GM23338 (cell line): ENCODE results near the gene TBC1D2B. TPM values are rescaled to one million over a fixed set of nuclear protein-coding genes. Genes with fewer than 3 reads are reported as not detected.

Experiments
- ATAC-seq: fragments of 200-7000 bp; cut with Tn5 transposase; 3 replicates; pipeline ENCODE4 v1.9.1; 2020
- DNase-seq: peaks from one replicate; pipeline ENCODE4 v3.0.0-alpha.2; 2015; ENCODE audit warnings: low spot score
- H2AFZ ChIP-seq: fragments of 200-600 bp; sonication (generic); 2 replicates; pipeline ENCODE4 v1.8.0; 2016; ENCODE audit warnings: antibody characterized with exemption, mild to moderate bottlenecking, moderate library complexity
- H3F3A ChIP-seq: fragments of 200-600 bp; sonication (generic); replicated peaks from 2 replicates; pipeline ENCODE4 v1.8.0; 2017; ENCODE audit warnings: antibody characterized with exemption, mixed run types, low read depth
- H3K27ac ChIP-seq: fragments of 200-600 bp; sonication (generic); 2 replicates; pipeline ENCODE4 v1.6.1; 2016; ENCODE audit warnings: low read depth
- H3K27me3 ChIP-seq: fragments of 200-600 bp; sonication (generic); 2 replicates; pipeline ENCODE4 v1.8.0; 2016; ENCODE audit warnings: mild to moderate bottlenecking, mixed run types, moderate library complexity; ENCODE audit not compliant: insufficient read depth
- H3K36me3 ChIP-seq: fragments of 200-600 bp; sonication (generic); 2 replicates; pipeline ENCODE4 v1.8.0; 2016; ENCODE audit warnings: mild to moderate bottlenecking; ENCODE audit not compliant: insufficient read depth
- H3K4me1 ChIP-seq: fragments of 200-600 bp; sonication (generic); 2 replicates; pipeline ENCODE4 v1.8.0; 2016; ENCODE audit warnings: mild to moderate bottlenecking, moderate library complexity; ENCODE audit not compliant: insufficient read depth
- H3K4me2 ChIP-seq: fragments of 200-600 bp; sonication (generic); 2 replicates; pipeline ENCODE4 v1.7.1; 2017; ENCODE audit warnings: mixed run types
- H3K4me3 ChIP-seq: fragments of 200-600 bp; sonication (generic); 2 replicates; pipeline ENCODE4 v1.6.1; 2016; ENCODE audit warnings: mixed run types
- H3K79me2 ChIP-seq: fragments of 200-600 bp; sonication (generic); replicated peaks from 2 replicates; pipeline ENCODE4 v1.8.0; 2017; ENCODE audit warnings: mild to moderate bottlenecking; ENCODE audit not compliant: insufficient read depth
- H3K9me2 ChIP-seq: fragments of 200-600 bp; sonication (generic); 2 replicates; pipeline ENCODE4 v1.8.0; 2017; ENCODE audit not compliant: insufficient read depth
- H4K20me1 ChIP-seq: fragments of 200-600 bp; sonication (generic); replicated peaks from 2 replicates; pipeline ENCODE4 v1.8.0; 2017; ENCODE audit warnings: mild to moderate bottlenecking; ENCODE audit not compliant: insufficient read depth
- H3K27ac Mint-ChIP-seq: 2 replicates; pipeline ENCODE4 v1.8.0; 2020; ENCODE audit warnings: inconsistent platforms, mild to moderate bottlenecking, moderate library complexity, mixed read lengths
- H3K27me3 Mint-ChIP-seq: 3 replicates; pipeline ENCODE4 v1.8.0; 2022; ENCODE audit warnings: low read depth, mild to moderate bottlenecking, moderate library complexity, mixed read lengths, inconsistent platforms; ENCODE audit not compliant: insufficient read depth, poor library complexity
- H3K36me3 Mint-ChIP-seq: 3 replicates; pipeline ENCODE4 v1.8.0; 2021; ENCODE audit warnings: low read depth, mild to moderate bottlenecking, inconsistent platforms, moderate library complexity, mixed read lengths
- H3K4me1 Mint-ChIP-seq: 3 replicates; pipeline ENCODE4 v1.8.0; 2020; ENCODE audit warnings: mild to moderate bottlenecking, inconsistent platforms, mixed read lengths
- H3K4me3 Mint-ChIP-seq: 3 replicates; pipeline ENCODE4 v1.8.0; 2021; ENCODE audit warnings: moderate library complexity, mild to moderate bottlenecking, inconsistent platforms, mixed read lengths
- H3K9me3 Mint-ChIP-seq: 3 replicates; pipeline ENCODE4 v1.8.0; 2020; ENCODE audit warnings: moderate library complexity, mild to moderate bottlenecking, inconsistent platforms, mixed read lengths
- CREB1 ChIP-seq: fragments of 250-450 bp; sonication (Bioruptor Pico); IDR thresholded peaks from 2 replicates; pipeline ENCODE4 v1.5.0; 2020; ENCODE audit warnings: low read depth, mild to moderate bottlenecking, moderate library complexity
- EZH2 ChIP-seq: fragments of 200-600 bp; sonication (generic); IDR thresholded peaks from one replicate; pipeline ENCODE4 v1.8.0; 2017; ENCODE audit warnings: antibody characterized with exemption, mild to moderate bottlenecking, low read depth; ENCODE audit not compliant: unreplicated experiment
- EZH2phosphoT487 ChIP-seq: fragments of 200-600 bp; sonication (generic); IDR thresholded peaks from one replicate; pipeline ENCODE4 v1.8.1; 2018; ENCODE audit warnings: antibody characterized with exemption; ENCODE audit not compliant: unreplicated experiment
- JUNB ChIP-seq: IDR thresholded peaks from one replicate; pipeline ENCODE4 v1.6.1; 2016; ENCODE audit warnings: antibody characterized with exemption; ENCODE audit not compliant: unreplicated experiment
- NANOG ChIP-seq: IDR thresholded peaks from 2 replicates; pipeline ENCODE4 v1.6.1; 2016; ENCODE audit warnings: antibody characterized with exemption, borderline replicate concordance
- POLR2AphosphoS5 ChIP-seq: IDR thresholded peaks from 2 replicates; pipeline ENCODE4 v1.6.1; 2016; ENCODE audit warnings: antibody characterized with exemption, low read depth
- REST ChIP-seq: IDR thresholded peaks from one replicate; pipeline ENCODE4 v1.6.1; 2018; ENCODE audit warnings: antibody characterized with exemption; ENCODE audit not compliant: unreplicated experiment
- STAT1 ChIP-seq: IDR thresholded peaks from one replicate; pipeline ENCODE4 v1.6.1; 2016; ENCODE audit warnings: antibody characterized with exemption; ENCODE audit not compliant: unreplicated experiment
- ZNF114 ChIP-seq: fragments of 250-450 bp; sonication (Bioruptor Pico); IDR thresholded peaks from 2 replicates; pipeline ENCODE4 v1.5.0; 2020; ENCODE audit warnings: mild to moderate bottlenecking, moderate library complexity
- polyA plus RNA-seq: library from polyadenylated mRNA; unstranded; fragments of >200 nt; fragmentation: Nextera tagmentation; extraction: Ambion mirVana; gene quantifications from 2 replicates; pipeline ENCODE4 v1.2.1, GENCODE V29; 2016
- total RNA-seq: library from RNA; depleted of rRNA; stranded (reverse); fragments of >200 nt; shearing (Covaris generic); gene quantifications from 2 replicates; pipeline ENCODE4 v1.2.3, GENCODE V29; 2014
- TF ChIP-seq, protein P1 (sequence below), 2 experiments: fragments of 200-600 bp in 1 of 2; sonication (generic) in 1 of 2; conservative IDR thresholded peaks; 2 replicates each; pipeline versions ENCODE4 v1.5.1 to v1.6.1; 2016 to 2017; ENCODE audit warnings: antibody characterized with exemption in 2 of 2, low read depth in 2 of 2, mild to moderate bottlenecking in 2 of 2, moderate library complexity in 1 of 2
- TF ChIP-seq, protein P2 (sequence below): fragments of 250-450 bp; sonication (Bioruptor Pico); IDR thresholded peaks from 2 replicates; pipeline ENCODE4 v1.5.0; 2020; ENCODE audit warnings: mild to moderate bottlenecking, moderate library complexity
- TF ChIP-seq, protein P3 (sequence below): IDR thresholded peaks from 2 replicates; pipeline ENCODE4 v1.6.1; 2016; ENCODE audit warnings: antibody characterized with exemption

Gene TBC1D2B
- total and polyA plus RNA-seq, 2 experiments from 2014 or later = 3.6 to 17.8 TPM

GRCh38 chr15:78058401-78058935, 19.0 kb downstream of the TBC1D2B start:
- Histone ChIP-seq H3K4me2 (no peak overlapping the region), H3K36me3 (no peaks in the 10 kb centered on the region), H4K20me1 (peaks cover 6% of the 10 kb centered on the region), H3K9me2 (no peaks in the 10 kb centered on the region), H2AFZ (no peak overlapping the region), H3K4me1 (peaks cover 17% of the 10 kb centered on the region), H3K79me2 (peaks cover 57% of the 10 kb centered on the region), H3K27ac (no peak overlapping the region), H3F3A (no peaks in the 10 kb centered on the region), H3K27me3 (no peaks in the 10 kb centered on the region), H3K4me3 (no peak overlapping the region)
- no peaks in the 10 kb centered on the region for H3K36me3 Mint-ChIP-seq
- peaks cover 6% of the 10 kb centered on the region for H3K27me3 Mint-ChIP-seq
- ATAC-seq (no peak), DNase-seq (no peak)
- no peak overlapping the region for H3K27ac Mint-ChIP-seq
- no peaks in the 10 kb centered on the region for H3K9me3 Mint-ChIP-seq
- TF ChIP-seq CREB1 (CRISPR knock-in tag) (no peak), POLR2AphosphoS5 (no peak), JUNB (no peak), STAT1 (no peak), REST (no peak), ZNF114 (CRISPR knock-in tag) (no peak), EZH2 (no peak), NANOG (no peak), EZH2phosphoT487 (no peak)
- TF ChIP-seq, protein P1, sequence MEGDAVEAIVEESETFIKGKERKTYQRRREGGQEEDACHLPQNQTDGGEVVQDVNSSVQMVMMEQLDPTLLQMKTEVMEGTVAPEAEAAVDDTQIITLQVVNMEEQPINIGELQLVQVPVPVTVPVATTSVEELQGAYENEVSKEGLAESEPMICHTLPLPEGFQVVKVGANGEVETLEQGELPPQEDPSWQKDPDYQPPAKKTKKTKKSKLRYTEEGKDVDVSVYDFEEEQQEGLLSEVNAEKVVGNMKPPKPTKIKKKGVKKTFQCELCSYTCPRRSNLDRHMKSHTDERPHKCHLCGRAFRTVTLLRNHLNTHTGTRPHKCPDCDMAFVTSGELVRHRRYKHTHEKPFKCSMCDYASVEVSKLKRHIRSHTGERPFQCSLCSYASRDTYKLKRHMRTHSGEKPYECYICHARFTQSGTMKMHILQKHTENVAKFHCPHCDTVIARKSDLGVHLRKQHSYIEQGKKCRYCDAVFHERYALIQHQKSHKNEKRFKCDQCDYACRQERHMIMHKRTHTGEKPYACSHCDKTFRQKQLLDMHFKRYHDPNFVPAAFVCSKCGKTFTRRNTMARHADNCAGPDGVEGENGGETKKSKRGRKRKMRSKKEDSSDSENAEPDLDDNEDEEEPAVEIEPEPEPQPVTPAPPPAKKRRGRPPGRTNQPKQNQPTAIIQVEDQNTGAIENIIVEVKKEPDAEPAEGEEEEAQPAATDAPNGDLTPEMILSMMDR (conservative IDR thresholded peaks at IDR 0.05; ENCODE audit: low read depth in 2 of 2) = no peak
- TF ChIP-seq, protein P2, sequence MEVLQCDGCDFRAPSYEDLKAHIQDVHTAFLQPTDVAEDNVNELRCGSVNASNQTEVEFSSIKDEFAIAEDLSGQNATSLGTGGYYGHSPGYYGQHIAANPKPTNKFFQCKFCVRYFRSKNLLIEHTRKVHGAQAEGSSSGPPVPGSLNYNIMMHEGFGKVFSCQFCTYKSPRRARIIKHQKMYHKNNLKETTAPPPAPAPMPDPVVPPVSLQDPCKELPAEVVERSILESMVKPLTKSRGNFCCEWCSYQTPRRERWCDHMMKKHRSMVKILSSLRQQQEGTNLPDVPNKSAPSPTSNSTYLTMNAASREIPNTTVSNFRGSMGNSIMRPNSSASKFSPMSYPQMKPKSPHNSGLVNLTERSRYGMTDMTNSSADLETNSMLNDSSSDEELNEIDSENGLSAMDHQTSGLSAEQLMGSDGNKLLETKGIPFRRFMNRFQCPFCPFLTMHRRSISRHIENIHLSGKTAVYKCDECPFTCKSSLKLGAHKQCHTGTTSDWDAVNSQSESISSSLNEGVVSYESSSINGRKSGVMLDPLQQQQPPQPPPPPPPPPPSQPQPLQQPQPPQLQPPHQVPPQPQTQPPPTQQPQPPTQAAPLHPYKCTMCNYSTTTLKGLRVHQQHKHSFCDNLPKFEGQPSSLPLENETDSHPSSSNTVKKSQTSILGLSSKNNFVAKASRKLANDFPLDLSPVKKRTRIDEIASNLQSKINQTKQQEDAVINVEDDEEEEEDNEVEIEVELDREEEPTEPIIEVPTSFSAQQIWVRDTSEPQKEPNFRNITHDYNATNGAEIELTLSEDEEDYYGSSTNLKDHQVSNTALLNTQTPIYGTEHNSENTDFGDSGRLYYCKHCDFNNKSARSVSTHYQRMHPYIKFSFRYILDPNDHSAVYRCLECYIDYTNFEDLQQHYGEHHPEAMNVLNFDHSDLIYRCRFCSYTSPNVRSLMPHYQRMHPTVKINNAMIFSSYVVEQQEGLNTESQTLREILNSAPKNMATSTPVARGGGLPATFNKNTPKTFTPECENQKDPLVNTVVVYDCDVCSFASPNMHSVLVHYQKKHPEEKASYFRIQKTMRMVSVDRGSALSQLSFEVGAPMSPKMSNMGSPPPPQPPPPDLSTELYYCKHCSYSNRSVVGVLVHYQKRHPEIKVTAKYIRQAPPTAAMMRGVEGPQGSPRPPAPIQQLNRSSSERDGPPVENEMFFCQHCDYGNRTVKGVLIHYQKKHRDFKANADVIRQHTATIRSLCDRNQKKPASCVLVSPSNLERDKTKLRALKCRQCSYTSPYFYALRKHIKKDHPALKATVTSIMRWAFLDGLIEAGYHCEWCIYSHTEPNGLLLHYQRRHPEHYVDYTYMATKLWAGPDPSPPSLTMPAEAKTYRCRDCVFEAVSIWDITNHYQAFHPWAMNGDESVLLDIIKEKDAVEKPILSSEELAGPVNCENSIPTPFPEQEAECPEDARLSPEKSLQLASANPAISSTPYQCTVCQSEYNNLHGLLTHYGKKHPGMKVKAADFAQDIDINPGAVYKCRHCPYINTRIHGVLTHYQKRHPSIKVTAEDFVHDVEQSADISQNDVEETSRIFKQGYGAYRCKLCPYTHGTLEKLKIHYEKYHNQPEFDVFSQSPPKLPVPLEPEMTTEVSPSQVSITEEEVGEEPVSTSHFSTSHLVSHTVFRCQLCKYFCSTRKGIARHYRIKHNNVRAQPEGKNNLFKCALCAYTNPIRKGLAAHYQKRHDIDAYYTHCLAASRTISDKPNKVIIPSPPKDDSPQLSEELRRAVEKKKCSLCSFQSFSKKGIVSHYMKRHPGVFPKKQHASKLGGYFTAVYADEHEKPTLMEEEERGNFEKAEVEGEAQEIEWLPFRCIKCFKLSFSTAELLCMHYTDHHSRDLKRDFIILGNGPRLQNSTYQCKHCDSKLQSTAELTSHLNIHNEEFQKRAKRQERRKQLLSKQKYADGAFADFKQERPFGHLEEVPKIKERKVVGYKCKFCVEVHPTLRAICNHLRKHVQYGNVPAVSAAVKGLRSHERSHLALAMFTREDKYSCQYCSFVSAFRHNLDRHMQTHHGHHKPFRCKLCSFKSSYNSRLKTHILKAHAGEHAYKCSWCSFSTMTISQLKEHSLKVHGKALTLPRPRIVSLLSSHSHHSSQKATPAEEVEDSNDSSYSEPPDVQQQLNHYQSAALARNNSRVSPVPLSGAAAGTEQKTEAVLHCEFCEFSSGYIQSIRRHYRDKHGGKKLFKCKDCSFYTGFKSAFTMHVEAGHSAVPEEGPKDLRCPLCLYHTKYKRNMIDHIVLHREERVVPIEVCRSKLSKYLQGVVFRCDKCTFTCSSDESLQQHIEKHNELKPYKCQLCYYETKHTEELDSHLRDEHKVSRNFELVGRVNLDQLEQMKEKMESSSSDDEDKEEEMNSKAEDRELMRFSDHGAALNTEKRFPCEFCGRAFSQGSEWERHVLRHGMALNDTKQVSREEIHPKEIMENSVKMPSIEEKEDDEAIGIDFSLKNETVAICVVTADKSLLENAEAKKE (CRISPR knock-in tag) = no peak
- TF ChIP-seq, protein P3, sequence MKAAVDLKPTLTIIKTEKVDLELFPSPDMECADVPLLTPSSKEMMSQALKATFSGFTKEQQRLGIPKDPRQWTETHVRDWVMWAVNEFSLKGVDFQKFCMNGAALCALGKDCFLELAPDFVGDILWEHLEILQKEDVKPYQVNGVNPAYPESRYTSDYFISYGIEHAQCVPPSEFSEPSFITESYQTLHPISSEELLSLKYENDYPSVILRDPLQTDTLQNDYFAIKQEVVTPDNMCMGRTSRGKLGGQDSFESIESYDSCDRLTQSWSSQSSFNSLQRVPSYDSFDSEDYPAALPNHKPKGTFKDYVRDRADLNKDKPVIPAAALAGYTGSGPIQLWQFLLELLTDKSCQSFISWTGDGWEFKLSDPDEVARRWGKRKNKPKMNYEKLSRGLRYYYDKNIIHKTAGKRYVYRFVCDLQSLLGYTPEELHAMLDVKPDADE = no peak
- H3K4me3 Mint-ChIP-seq = no peak overlapping the region
- peaks cover 18% of the 10 kb centered on the region for H3K4me1 Mint-ChIP-seq
